Esophagus squamous epithelium (tissue), 4 donors: Measurements from ENCODE around the gene AKNA.

Experiments
- POLR2A ChIP-seq, 4 donors: fragments of 450-650 bp; IDR thresholded peaks; one replicate each; pipeline ENCODE4 v1.6.1; 2017; ENCODE audit warnings: antibody characterized with exemption in 4 of 4, mild to moderate bottlenecking in 4 of 4, moderate library complexity in 3 of 4
- TF ChIP-seq, protein P1 (sequence below), 6 experiments: fragments of 450-650 bp in 4 of 6; fragments of 200-600 bp in 2 of 6; sonication (generic) in 2 of 6; IDR thresholded peaks; one replicate each; pipeline ENCODE4 v1.5.1; 2016 to 2019; ENCODE audit warnings: antibody characterized with exemption in 6 of 6, mild to moderate bottlenecking in 4 of 6, moderate library complexity in 4 of 6

DNA sequence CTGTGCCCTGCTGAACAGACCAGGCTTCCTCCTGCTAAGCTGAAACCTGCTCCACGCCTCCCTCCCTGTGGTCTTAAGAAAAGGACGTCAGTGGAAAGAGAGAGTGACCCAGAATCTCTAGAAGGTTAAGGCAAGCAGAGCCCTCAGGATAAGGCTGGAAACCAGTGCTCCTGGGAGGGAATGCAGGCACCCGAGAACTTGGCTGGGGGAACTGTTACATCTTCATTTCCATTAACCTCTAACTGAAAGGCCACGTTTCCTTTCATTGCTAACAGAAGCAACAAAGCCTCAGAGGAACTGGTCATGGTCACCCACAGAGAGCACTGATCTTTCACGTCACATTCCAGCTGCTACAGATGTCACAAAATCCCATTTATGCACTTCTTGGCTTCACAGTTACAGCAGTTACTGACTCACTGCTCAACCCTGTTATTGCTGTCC, 26.1 kb upstream of the AKNA start:
- TF ChIP-seq, protein P1, sequence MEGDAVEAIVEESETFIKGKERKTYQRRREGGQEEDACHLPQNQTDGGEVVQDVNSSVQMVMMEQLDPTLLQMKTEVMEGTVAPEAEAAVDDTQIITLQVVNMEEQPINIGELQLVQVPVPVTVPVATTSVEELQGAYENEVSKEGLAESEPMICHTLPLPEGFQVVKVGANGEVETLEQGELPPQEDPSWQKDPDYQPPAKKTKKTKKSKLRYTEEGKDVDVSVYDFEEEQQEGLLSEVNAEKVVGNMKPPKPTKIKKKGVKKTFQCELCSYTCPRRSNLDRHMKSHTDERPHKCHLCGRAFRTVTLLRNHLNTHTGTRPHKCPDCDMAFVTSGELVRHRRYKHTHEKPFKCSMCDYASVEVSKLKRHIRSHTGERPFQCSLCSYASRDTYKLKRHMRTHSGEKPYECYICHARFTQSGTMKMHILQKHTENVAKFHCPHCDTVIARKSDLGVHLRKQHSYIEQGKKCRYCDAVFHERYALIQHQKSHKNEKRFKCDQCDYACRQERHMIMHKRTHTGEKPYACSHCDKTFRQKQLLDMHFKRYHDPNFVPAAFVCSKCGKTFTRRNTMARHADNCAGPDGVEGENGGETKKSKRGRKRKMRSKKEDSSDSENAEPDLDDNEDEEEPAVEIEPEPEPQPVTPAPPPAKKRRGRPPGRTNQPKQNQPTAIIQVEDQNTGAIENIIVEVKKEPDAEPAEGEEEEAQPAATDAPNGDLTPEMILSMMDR (IDR thresholded peaks at IDR 0.05): no peak
- no peak for TF ChIP-seq POLR2A (IDR thresholded peaks at IDR 0.05)
